Measurements from ENCODE around the gene FTO. TPM values are rescaled to one million over a fixed set of nuclear protein-coding genes. Genes with fewer than 3 reads are reported as not detected.

Gene FTO
- total RNA-seq, 4 donors from 2014 or later: 64.4 to 116 (median 71.3) TPM

DNA sequence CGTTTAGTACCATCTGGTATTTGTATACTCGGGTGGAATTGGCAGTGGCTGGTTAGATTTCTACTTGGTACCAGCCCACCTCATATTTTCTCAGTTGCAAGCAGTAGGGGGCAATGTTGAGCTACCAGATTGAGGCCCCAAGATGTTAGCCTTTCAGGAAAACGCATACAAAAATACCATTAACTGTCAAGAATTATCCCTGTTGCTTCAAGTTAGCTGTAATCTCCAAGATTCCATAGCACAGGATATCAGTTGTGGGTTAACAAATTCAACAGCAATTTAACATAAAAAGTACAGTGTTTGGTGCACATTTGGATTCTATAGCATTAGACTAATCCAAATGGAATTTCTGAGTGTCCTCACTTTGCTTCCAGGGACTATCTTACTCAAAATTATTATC lies 188.2 kb downstream of the FTO start:
- 4% methylated on average over 3 of the region's 3 CpGs for WGBS
- H3K27me3 ChIP-seq: no peaks in the 10 kb centered on the region
- no peak for TF ChIP-seq POLR2A (IDR thresholded peaks at IDR 0.05)
- TF ChIP-seq, protein P1, sequence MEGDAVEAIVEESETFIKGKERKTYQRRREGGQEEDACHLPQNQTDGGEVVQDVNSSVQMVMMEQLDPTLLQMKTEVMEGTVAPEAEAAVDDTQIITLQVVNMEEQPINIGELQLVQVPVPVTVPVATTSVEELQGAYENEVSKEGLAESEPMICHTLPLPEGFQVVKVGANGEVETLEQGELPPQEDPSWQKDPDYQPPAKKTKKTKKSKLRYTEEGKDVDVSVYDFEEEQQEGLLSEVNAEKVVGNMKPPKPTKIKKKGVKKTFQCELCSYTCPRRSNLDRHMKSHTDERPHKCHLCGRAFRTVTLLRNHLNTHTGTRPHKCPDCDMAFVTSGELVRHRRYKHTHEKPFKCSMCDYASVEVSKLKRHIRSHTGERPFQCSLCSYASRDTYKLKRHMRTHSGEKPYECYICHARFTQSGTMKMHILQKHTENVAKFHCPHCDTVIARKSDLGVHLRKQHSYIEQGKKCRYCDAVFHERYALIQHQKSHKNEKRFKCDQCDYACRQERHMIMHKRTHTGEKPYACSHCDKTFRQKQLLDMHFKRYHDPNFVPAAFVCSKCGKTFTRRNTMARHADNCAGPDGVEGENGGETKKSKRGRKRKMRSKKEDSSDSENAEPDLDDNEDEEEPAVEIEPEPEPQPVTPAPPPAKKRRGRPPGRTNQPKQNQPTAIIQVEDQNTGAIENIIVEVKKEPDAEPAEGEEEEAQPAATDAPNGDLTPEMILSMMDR (IDR thresholded peaks at IDR 0.05): peak; percentile 41 to 54
- H3K4me1 ChIP-seq: peaks cover 21% of the 10 kb centered on the region
- H3K4me3 ChIP-seq: no peak overlapping the region
- no peaks in the 10 kb centered on the region for H3K9me3 ChIP-seq
- no peak overlapping the region for H3K27ac ChIP-seq
- peaks cover 12% of the 10 kb centered on the region for H3K36me3 ChIP-seq
- DNase-seq (ENCODE audit: low spot score in 2 of 2): no peak

DNA sequence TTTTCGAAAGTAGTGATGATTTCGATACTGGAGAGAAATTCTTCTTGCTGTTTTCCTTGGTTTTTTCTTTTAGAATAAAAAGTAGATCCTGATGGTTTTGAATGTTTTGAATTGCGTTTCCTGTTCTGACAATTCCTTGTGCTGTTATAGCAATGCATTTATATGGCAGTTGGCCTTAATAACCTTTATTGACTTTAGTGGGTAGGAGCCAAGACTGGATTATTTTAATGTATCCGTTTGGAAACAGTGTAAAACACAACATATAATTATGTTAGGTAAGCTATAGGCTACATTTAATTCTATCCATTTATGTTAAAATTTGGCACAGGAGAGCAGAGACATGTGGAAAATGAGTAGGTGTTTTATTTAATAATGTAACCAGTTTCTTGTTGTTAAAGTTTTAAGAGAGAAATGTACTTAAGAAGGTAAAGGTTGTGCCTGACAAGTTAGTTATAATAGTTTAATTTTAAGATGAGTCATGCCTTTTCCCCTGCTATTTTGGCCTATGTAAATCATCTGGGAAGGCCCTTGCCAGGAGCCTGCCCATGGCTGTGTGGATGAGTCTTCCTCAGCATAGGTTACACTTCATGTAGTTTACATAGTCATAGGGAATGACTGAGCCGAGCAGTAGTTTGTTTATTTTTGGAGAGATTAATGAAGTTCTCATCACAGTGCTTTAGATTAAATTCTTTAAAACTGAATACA lies 189.9 kb downstream of the FTO start:
- DNase-seq (ENCODE audit: low spot score in 2 of 2): no peak
- no peaks in the 10 kb centered on the region for H3K27me3 ChIP-seq
- TF ChIP-seq POLR2AphosphoS5 (IDR thresholded peaks at IDR 0.05): no peak
- TF ChIP-seq, protein P1 (IDR thresholded peaks at IDR 0.05): no peak
- no peak for TF ChIP-seq EP300 (IDR thresholded peaks at IDR 0.05)
- TF ChIP-seq POLR2A (IDR thresholded peaks at IDR 0.05): no peak
- H3K4me1 ChIP-seq: peaks cover 25% of the 10 kb centered on the region
- WGBS: 56% methylated on average over 5 of the region's 5 CpGs
- H3K27ac ChIP-seq: no peak overlapping the region
- peaks cover 7% of the 10 kb centered on the region for H3K36me3 ChIP-seq
- no peak overlapping the region for H3K4me3 ChIP-seq
- no peaks in the 10 kb centered on the region for H3K9me3 ChIP-seq

DNA sequence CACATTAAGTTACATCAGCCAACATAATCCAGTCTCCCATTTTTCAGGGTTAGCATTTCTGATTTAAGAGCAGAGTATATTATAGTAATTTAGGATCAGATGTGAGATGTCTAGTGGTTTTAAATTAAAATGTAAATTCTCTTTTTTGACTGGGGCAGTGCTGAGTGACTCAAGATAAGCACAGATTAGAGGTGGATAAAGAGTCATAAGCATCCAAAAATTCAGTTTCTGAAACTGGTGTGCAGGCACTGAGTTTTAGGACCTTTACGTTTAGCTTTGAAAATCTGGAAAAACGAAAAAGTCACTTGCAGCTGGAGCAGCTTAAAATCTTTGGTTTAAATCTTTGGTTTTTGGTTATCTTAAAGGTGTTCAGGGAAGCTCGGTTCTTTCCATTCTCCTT lies 190.7 kb downstream of the FTO start:
- H3K9me3 ChIP-seq: no peaks in the 10 kb centered on the region
- 85% methylated on average over 3 of the region's 3 CpGs for WGBS
- no peaks in the 10 kb centered on the region for H3K27me3 ChIP-seq
- H3K36me3 ChIP-seq: no peaks in the 10 kb centered on the region
- no peak overlapping the region for H3K4me3 ChIP-seq
- TF ChIP-seq EP300 (IDR thresholded peaks at IDR 0.05) (no peak), POLR2AphosphoS5 (IDR thresholded peaks at IDR 0.05) (no peak), POLR2A (IDR thresholded peaks at IDR 0.05) (no peak)
- TF ChIP-seq, protein P1 (IDR thresholded peaks at IDR 0.05): no peak
- DNase-seq (ENCODE audit: low spot score in 2 of 2): no peak
- H3K27ac ChIP-seq: no peak overlapping the region
- peaks cover 33% of the 10 kb centered on the region for H3K4me1 ChIP-seq

DNA sequence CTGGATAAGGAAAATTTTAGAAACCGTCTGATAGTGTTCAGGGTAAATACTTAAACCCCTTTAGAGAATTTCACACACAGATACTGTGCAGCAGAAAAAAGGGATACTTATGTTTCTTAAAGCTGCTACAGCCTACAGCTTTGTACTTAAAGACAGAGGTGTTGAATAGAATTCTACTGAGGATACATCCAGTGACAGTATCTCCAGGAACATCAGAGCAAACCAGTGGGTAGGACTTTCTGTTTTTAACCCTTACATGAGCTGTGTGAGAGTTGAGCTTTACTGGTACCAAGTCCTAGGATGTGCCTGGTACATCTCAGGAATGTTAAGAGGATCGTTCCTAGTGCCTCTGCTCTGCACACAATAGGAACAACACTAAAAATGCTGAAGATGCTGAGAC lies 191.5 kb downstream of the FTO start:
- TF ChIP-seq EP300 (IDR thresholded peaks at IDR 0.05) (no peak), POLR2A (IDR thresholded peaks at IDR 0.05) (no peak), POLR2AphosphoS5 (IDR thresholded peaks at IDR 0.05) (no peak)
- TF ChIP-seq, protein P1 (IDR thresholded peaks at IDR 0.05): no peak
- WGBS: 77% methylated on average over 2 of the region's 2 CpGs
- Histone ChIP-seq H3K9me3 (no peaks in the 10 kb centered on the region), H3K27me3 (no peaks in the 10 kb centered on the region), H3K4me1 (peaks cover 35% of the 10 kb centered on the region), H3K4me3 (no peak overlapping the region), H3K27ac (no peak overlapping the region), H3K36me3 (no peaks in the 10 kb centered on the region)
- no peak for DNase-seq (ENCODE audit: low spot score in 2 of 2)

DNA sequence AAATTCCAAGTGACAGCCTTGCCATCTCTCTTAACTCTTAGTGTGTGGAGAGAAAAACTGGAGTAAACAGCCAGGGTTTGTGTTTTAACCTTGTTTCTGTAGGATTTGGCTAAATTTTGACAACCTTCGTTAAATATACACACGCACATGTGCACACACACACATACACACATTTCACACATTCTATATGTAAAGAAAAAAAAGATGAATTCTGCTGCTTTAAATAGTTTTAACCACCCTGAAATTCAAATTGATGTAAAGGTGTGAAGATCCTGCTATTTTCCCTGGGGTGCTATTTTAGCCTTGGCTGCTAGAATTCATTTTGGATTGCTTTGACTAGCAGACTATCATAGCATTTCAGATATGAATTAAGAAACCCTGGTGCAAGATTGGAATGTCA lies 191.9 kb downstream of the FTO start:
- no peaks in the 10 kb centered on the region for H3K36me3 ChIP-seq
- TF ChIP-seq, protein P1 (IDR thresholded peaks at IDR 0.05): no peak
- no peak for TF ChIP-seq EP300 (IDR thresholded peaks at IDR 0.05)
- no peak for TF ChIP-seq POLR2A (IDR thresholded peaks at IDR 0.05)
- TF ChIP-seq POLR2AphosphoS5 (IDR thresholded peaks at IDR 0.05): no peak
- H3K27me3 ChIP-seq: no peaks in the 10 kb centered on the region
- no peaks in the 10 kb centered on the region for H3K9me3 ChIP-seq
- peaks cover 35% of the 10 kb centered on the region for H3K4me1 ChIP-seq
- 97% methylated on average over 2 of the region's 2 CpGs for WGBS
- no peak overlapping the region for H3K4me3 ChIP-seq
- H3K27ac ChIP-seq: no peak overlapping the region
- no peak for DNase-seq (ENCODE audit: low spot score in 2 of 2)
